HepG2 (cell line): ENCODE results near the gene CDR2L. TPM values are rescaled to one million over a fixed set of nuclear protein-coding genes. Genes with fewer than 3 reads are reported as not detected.

Experiments used
- ARNTL ChIP-seq: sonication (generic); formaldehyde crosslinking; IDR thresholded peaks from 2 replicates; pipeline ENCODE4 v1.4.0; 2020; ENCODE audit warnings: mild to moderate bottlenecking, missing genetic modification reagents
- ETS1 ChIP-seq: sonication (generic); formaldehyde crosslinking; IDR thresholded peaks from 2 replicates; pipeline ENCODE4 v1.4.0; 2020; ENCODE audit warnings: missing genetic modification reagents
- GLMP ChIP-seq: sonication (generic); formaldehyde crosslinking; IDR thresholded peaks from 2 replicates; pipeline ENCODE4 v1.9.0; 2021; ENCODE audit warnings: missing genetic modification reagents, mild to moderate bottlenecking, borderline replicate concordance
- KLF11 ChIP-seq: IDR thresholded peaks from 2 replicates; pipeline ENCODE4 v1.6.1; 2016; ENCODE audit warnings: missing compliant biosample characterization
- LBX2 ChIP-seq: sonication (generic); formaldehyde crosslinking; IDR thresholded peaks from 2 replicates; pipeline ENCODE4 v1.5.0; 2020; ENCODE audit warnings: missing genetic modification reagents, mild to moderate bottlenecking, borderline replicate concordance
- PPARG ChIP-seq: conservative IDR thresholded peaks from 2 replicates; pipeline ENCODE4 v1.6.1; 2016; ENCODE audit warnings: missing biosample characterization, missing genetic modification reagents
- SRF ChIP-seq: IDR thresholded peaks from 2 replicates; pipeline ENCODE4 v1.6.1; 2011; ENCODE audit warnings: mild to moderate bottlenecking, low read depth, low read length, moderate library complexity
- ZBTB4 ChIP-seq: sonication (generic); formaldehyde crosslinking; IDR thresholded peaks from 2 replicates; pipeline ENCODE4 v1.4.0; 2020; ENCODE audit warnings: missing genetic modification reagents, mild to moderate bottlenecking, borderline replicate concordance
- ZNF383 ChIP-seq: sonication (generic); formaldehyde crosslinking; IDR thresholded peaks from 2 replicates; pipeline ENCODE4 v1.4.0; 2020; ENCODE audit warnings: missing genetic modification reagents, mild to moderate bottlenecking, borderline replicate concordance
- polyA plus RNA-seq, 8 experiments: library from polyadenylated mRNA; depleted of rRNA in 3 of 8; stranded (reverse) in 7 of 8; unstranded in 1 of 8; fragments of >200 nt; fragmentation: Illumina TruSeq in 4 of 8; extraction: Trizol in 4 of 8; gene quantifications; 2 replicates each; pipeline versions ENCODE4 v1.2.1 to v1.2.3, GENCODE V29; 2011 to 2016; ENCODE audit warnings: low read depth in 4 of 8, missing spikeins in 1 of 8, mixed read lengths in 1 of 8; ENCODE audit not compliant: insufficient read depth in 1 of 8
- total RNA-seq, 5 experiments: library from RNA; depleted of rRNA; stranded (reverse); fragments of >200 nt; fragmentation: Illumina TruSeq; extraction: Trizol; gene quantifications; 2 replicates each; pipeline ENCODE4 v1.2.3, GENCODE V29; 2016; ENCODE audit warnings: low read depth in 1 of 5

CDR2L gene
- total and polyA plus RNA-seq, 2 of the 13 experiments (the other 11 are each of a cell fraction or from before 2014, with no cell fraction given) = 1.9 to 2.1 TPM

GRCh38 chr17:74990581-74991105 lies 3.2 kb downstream of the CDR2L start (continued):
- no peak for TF ChIP-seq ZBTB4 (CRISPR knock-in tag)
- TF ChIP-seq ETS1 (CRISPR knock-in tag) = no peak
- TF ChIP-seq KLF11 (CRISPR knock-in tag) = no peak
- TF ChIP-seq GLMP (CRISPR knock-in tag) = no peak
- TF ChIP-seq LBX2 (CRISPR knock-in tag) = no peak
- TF ChIP-seq ZNF383 (CRISPR knock-in tag) = no peak
- no peak for TF ChIP-seq ARNTL
- TF ChIP-seq PPARG (CRISPR knock-in tag) = no peak
- no peak for TF ChIP-seq SRF
